ENCODE results near the gene OMD. TPM values are rescaled to one million over a fixed set of nuclear protein-coding genes. Genes with fewer than 3 reads are reported as not detected.

Gene OMD
- total RNA-seq, 1 experiment from 2014 or later, result not detected

DNA sequence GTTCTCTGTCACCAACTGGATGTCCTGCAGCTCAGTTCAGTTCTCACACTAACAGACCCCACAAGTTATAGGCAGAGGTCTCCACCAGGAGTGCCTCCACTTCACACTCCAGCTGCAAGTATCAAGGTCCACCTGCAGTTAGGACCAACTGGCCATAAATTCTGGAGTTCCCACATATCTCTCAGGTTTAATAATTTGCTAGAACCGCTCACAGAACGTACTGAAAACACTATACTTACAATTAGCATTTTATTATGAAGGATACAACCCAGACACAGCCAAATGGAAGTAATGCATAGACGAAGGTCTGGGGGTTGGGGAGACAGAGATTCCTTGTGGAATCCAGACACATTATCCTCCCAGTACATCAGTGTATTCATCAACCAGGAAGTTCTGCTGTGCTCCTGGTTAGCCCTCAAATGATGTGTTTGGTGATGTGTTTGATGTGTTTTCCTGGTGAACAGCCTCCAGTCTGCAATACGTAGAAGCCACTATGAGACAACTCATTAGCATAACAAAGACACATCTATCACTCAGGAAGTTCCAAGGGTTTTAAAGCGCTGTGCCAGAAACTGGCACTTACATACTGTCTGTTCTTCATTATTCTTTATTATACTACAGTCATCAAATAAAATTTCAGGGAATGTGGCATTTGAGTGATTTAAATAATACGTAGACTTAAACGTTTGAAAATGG lies 45.3 kb downstream of the OMD start:
- no peak overlapping the region for H3K4me3 ChIP-seq (replicated peaks in 1 of 2; ENCODE audit: low read depth in 1 of 2, low read length in 2 of 2)
- intact Hi-C loops (cut with micrococcal nuclease), result loop anchor here (1.0 kb wide), 1 partner anchor 28 kb away; no protein-coding TSS in a partner anchor
- DNase-seq (ENCODE audit: low read depth, low spot score) (no peak), ATAC-seq (no peak)
- no peaks in the 10 kb centered on the region for H3K79me2 ChIP-seq (ENCODE audit: insufficient read depth, low read length)
- no peaks in the 10 kb centered on the region for H3K4me1 ChIP-seq (ENCODE audit: control insufficient read depth in 1 of 2, insufficient read depth in 2 of 2, low read length in 2 of 2)
- H3K27me3 ChIP-seq (ENCODE audit: insufficient read depth, low read length), result no peaks in the 10 kb centered on the region
- no peaks in the 10 kb centered on the region for H3K36me3 ChIP-seq (ENCODE audit: control insufficient read depth in 1 of 2, insufficient read depth in 2 of 2, low read length in 2 of 2)
- ChIA-PET POLR2A (no interaction called here), CTCF (no interaction called here), RAD21 (ENCODE audit: low non-redundant PET in 1 of 2, low total read pairs in 2 of 2, uncharacterized antibody in 2 of 2, unreplicated experiment in 2 of 2) (no interaction called here)
- H2AFZ ChIP-seq (ENCODE audit: low read depth, low read length, poor library complexity, severe bottlenecking), result no peak overlapping the region
- no peak overlapping the region for H3K27ac ChIP-seq (ENCODE audit: low read depth, low read length)
- no peak overlapping the region for H3K9ac ChIP-seq (ENCODE audit: low read length)
- no peaks in the 10 kb centered on the region for H4K20me1 ChIP-seq (ENCODE audit: insufficient read depth)
- no peaks in the 10 kb centered on the region for H3K9me3 ChIP-seq (ENCODE audit: control insufficient read depth in 1 of 2, insufficient read depth in 1 of 2, low read depth in 1 of 2, low read length in 2 of 2)
- no TSS peak for BruUV-seq (replicated peaks)
- H3K9me2 ChIP-seq (ENCODE audit: insufficient read depth), result no peaks in the 10 kb centered on the region
- TF ChIP-seq, protein P1, sequence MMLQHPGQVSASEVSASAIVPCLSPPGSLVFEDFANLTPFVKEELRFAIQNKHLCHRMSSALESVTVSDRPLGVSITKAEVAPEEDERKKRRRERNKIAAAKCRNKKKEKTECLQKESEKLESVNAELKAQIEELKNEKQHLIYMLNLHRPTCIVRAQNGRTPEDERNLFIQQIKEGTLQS (IDR thresholded peaks at IDR 0.05), result no peak
- TF ChIP-seq, protein P2, sequence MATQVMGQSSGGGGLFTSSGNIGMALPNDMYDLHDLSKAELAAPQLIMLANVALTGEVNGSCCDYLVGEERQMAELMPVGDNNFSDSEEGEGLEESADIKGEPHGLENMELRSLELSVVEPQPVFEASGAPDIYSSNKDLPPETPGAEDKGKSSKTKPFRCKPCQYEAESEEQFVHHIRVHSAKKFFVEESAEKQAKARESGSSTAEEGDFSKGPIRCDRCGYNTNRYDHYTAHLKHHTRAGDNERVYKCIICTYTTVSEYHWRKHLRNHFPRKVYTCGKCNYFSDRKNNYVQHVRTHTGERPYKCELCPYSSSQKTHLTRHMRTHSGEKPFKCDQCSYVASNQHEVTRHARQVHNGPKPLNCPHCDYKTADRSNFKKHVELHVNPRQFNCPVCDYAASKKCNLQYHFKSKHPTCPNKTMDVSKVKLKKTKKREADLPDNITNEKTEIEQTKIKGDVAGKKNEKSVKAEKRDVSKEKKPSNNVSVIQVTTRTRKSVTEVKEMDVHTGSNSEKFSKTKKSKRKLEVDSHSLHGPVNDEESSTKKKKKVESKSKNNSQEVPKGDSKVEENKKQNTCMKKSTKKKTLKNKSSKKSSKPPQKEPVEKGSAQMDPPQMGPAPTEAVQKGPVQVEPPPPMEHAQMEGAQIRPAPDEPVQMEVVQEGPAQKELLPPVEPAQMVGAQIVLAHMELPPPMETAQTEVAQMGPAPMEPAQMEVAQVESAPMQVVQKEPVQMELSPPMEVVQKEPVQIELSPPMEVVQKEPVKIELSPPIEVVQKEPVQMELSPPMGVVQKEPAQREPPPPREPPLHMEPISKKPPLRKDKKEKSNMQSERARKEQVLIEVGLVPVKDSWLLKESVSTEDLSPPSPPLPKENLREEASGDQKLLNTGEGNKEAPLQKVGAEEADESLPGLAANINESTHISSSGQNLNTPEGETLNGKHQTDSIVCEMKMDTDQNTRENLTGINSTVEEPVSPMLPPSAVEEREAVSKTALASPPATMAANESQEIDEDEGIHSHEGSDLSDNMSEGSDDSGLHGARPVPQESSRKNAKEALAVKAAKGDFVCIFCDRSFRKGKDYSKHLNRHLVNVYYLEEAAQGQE (IDR thresholded peaks at IDR 0.05; ENCODE audit: low read depth), result no peak
- TF ChIP-seq, protein P3, sequence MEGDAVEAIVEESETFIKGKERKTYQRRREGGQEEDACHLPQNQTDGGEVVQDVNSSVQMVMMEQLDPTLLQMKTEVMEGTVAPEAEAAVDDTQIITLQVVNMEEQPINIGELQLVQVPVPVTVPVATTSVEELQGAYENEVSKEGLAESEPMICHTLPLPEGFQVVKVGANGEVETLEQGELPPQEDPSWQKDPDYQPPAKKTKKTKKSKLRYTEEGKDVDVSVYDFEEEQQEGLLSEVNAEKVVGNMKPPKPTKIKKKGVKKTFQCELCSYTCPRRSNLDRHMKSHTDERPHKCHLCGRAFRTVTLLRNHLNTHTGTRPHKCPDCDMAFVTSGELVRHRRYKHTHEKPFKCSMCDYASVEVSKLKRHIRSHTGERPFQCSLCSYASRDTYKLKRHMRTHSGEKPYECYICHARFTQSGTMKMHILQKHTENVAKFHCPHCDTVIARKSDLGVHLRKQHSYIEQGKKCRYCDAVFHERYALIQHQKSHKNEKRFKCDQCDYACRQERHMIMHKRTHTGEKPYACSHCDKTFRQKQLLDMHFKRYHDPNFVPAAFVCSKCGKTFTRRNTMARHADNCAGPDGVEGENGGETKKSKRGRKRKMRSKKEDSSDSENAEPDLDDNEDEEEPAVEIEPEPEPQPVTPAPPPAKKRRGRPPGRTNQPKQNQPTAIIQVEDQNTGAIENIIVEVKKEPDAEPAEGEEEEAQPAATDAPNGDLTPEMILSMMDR (IDR thresholded peaks at IDR 0.05 in 2 of 3, conservative IDR thresholded peaks at IDR 0.05 in 1 of 3; ENCODE audit: borderline replicate concordance in 1 of 3, insufficient read depth in 1 of 3, low read depth in 2 of 3, low read length in 2 of 3), result no peak
- no peak for TF ChIP-seq TCF7L2 (IDR thresholded peaks at IDR 0.05; ENCODE audit: borderline replicate concordance, extremely low read depth, insufficient read depth, insufficient read length)
- no peak for TF ChIP-seq CEBPB (IDR thresholded peaks at IDR 0.05; ENCODE audit: low read depth)
- TF ChIP-seq POLR2AphosphoS5 (IDR thresholded peaks at IDR 0.05; ENCODE audit: low read depth, low read length), result no peak
- TF ChIP-seq FOSL1 (IDR thresholded peaks at IDR 0.05; ENCODE audit: low read depth), result no peak
- TF ChIP-seq CBX3 (IDR thresholded peaks at IDR 0.05; ENCODE audit: low read depth), result no peak
- TF ChIP-seq SP1 (IDR thresholded peaks at IDR 0.05; ENCODE audit: low read depth), result no peak
- no peak for TF ChIP-seq RAD21 (IDR thresholded peaks at IDR 0.05; ENCODE audit: low read depth)
- H3K4me2 ChIP-seq (ENCODE audit: low read length), result no peak overlapping the region
